HepG2 (cell line): ENCODE measurements around the gene STX5. TPM values are rescaled to one million over a fixed set of nuclear protein-coding genes. Genes with fewer than 3 reads are reported as not detected.

Experiments
- DNMT3B ChIP-seq: conservative IDR thresholded peaks from 2 replicates; pipeline ENCODE4 v1.6.1; 2016; ENCODE audit warnings: missing biosample characterization, control low read depth
- PITX1 ChIP-seq: sonication (generic); formaldehyde crosslinking; IDR thresholded peaks from 2 replicates; pipeline ENCODE4 v1.5.1; 2020; ENCODE audit warnings: mild to moderate bottlenecking, missing genetic modification reagents
- SP2 ChIP-seq: sonication (generic); formaldehyde crosslinking; IDR thresholded peaks from 2 replicates; pipeline ENCODE4 v1.5.1; 2020; ENCODE audit warnings: mild to moderate bottlenecking, missing genetic modification reagents
- ZNF274 ChIP-seq: sonication (generic); formaldehyde crosslinking; IDR thresholded peaks from 2 replicates; pipeline ENCODE4 v1.5.1; 2020; ENCODE audit warnings: mild to moderate bottlenecking, missing genetic modification reagents
- ZNF441 ChIP-seq: sonication (generic); formaldehyde crosslinking; IDR thresholded peaks from 2 replicates; pipeline ENCODE4 v1.7.0; 2021; ENCODE audit warnings: missing genetic modification reagents, borderline replicate concordance
- ZNF598 ChIP-seq: sonication (generic); formaldehyde crosslinking; IDR thresholded peaks from 2 replicates; pipeline ENCODE4 v1.5.1; 2020; ENCODE audit warnings: mild to moderate bottlenecking, missing genetic modification reagents, borderline replicate concordance
- ZNF670 ChIP-seq: sonication (generic); formaldehyde crosslinking; IDR thresholded peaks from 2 replicates; pipeline ENCODE4 v1.8.0; 2022; ENCODE audit warnings: mild to moderate bottlenecking, missing genetic modification reagents, borderline replicate concordance
- ZNF737 ChIP-seq: sonication (generic); formaldehyde crosslinking; IDR thresholded peaks from 2 replicates; pipeline ENCODE4 v1.5.0; 2020; ENCODE audit warnings: missing genetic modification reagents, mild to moderate bottlenecking, borderline replicate concordance
- ZNF839 ChIP-seq: sonication (generic); formaldehyde crosslinking; IDR thresholded peaks from 2 replicates; pipeline ENCODE4 v1.4.0; 2020; ENCODE audit warnings: missing genetic modification reagents, mild to moderate bottlenecking, borderline replicate concordance
- polyA plus RNA-seq, 8 experiments: library from polyadenylated mRNA; depleted of rRNA in 3 of 8; stranded (reverse) in 7 of 8; unstranded in 1 of 8; fragments of >200 nt; fragmentation: Illumina TruSeq in 4 of 8; extraction: Trizol in 4 of 8; gene quantifications; 2 replicates each; pipeline versions ENCODE4 v1.2.1 to v1.2.3, GENCODE V29; 2011 to 2016; ENCODE audit warnings: low read depth in 4 of 8, missing spikeins in 1 of 8, mixed read lengths in 1 of 8; ENCODE audit not compliant: insufficient read depth in 1 of 8
- total RNA-seq, 5 experiments: library from RNA; depleted of rRNA; stranded (reverse); fragments of >200 nt; fragmentation: Illumina TruSeq; extraction: Trizol; gene quantifications; 2 replicates each; pipeline ENCODE4 v1.2.3, GENCODE V29; 2016; ENCODE audit warnings: low read depth in 1 of 5
- TF ChIP-seq, protein P1 (sequence below): sonication (generic); formaldehyde crosslinking; IDR thresholded peaks from 2 replicates; pipeline ENCODE4 v1.5.0; 2020; ENCODE audit warnings: mild to moderate bottlenecking, missing genetic modification reagents
- TF ChIP-seq, protein P2 (sequence below): sonication (generic); formaldehyde crosslinking; IDR thresholded peaks from 2 replicates; pipeline ENCODE4 v1.4.0; 2020; ENCODE audit warnings: mild to moderate bottlenecking, missing genetic modification reagents, borderline replicate concordance
- TF ChIP-seq, protein P3 (sequence below): sonication (generic); formaldehyde crosslinking; IDR thresholded peaks from 2 replicates; pipeline ENCODE4 v1.5.1; 2020; ENCODE audit warnings: missing genetic modification reagents, mild to moderate bottlenecking, borderline replicate concordance
- TF ChIP-seq, protein P4 (sequence below): sonication (generic); formaldehyde crosslinking; IDR thresholded peaks from 2 replicates; pipeline ENCODE4 v1.8.0; 2023; ENCODE audit warnings: mild to moderate bottlenecking, missing genetic modification reagents

Gene STX5
- total and polyA plus RNA-seq, 2 of the 13 experiments (the other 11 are each of a cell fraction or from before 2014, with no cell fraction given), result 26.9 to 30.0 TPM

DNA sequence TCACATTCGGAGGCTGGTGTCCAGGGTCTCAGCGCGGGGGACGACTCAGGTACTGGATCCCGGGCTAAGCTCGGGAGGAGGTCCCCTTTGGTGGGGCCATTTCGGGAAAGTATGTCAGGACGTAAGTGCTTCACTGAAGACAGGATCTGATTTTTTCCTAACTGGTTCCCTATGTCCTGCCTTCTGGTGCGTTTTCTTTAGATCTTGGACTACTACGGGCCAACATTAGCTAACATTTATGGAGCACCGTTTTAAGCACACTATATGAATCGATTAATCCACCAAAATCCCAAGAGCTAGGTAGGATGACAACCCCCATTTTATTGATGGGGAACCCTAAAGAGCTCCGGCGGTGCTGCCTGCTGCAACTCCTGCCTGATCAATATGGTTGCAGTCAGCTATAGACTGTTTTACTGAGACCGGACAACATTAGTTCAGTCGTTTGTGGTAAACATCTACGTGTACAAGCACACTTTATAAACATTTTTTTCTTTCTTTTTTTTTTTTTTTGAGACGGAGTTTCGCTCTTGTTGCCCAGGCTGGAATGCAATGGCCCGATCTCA lies 24.6 kb upstream of the STX5 start (continued):
- TF ChIP-seq, protein P1, sequence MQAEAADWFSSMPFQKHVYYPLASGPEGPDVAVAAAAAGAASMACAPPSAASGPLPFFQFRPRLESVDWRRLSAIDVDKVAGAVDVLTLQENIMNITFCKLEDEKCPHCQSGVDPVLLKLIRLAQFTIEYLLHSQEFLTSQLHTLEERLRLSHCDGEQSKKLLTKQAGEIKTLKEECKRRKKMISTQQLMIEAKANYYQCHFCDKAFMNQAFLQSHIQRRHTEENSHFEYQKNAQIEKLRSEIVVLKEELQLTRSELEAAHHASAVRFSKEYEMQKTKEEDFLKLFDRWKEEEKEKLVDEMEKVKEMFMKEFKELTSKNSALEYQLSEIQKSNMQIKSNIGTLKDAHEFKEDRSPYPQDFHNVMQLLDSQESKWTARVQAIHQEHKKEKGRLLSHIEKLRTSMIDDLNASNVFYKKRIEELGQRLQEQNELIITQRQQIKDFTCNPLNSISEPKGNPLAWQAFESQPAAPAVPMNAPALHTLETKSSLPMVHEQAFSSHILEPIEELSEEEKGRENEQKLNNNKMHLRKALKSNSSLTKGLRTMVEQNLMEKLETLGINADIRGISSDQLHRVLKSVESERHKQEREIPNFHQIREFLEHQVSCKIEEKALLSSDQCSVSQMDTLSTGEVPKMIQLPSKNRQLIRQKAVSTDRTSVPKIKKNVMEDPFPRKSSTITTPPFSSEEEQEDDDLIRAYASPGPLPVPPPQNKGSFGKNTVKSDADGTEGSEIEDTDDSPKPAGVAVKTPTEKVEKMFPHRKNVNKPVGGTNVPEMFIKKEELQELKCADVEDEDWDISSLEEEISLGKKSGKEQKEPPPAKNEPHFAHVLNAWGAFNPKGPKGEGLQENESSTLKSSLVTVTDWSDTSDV (CRISPR knock-in tag), result no peak
- no peak for TF ChIP-seq DNMT3B (CRISPR knock-in tag)
- TF ChIP-seq, protein P2, sequence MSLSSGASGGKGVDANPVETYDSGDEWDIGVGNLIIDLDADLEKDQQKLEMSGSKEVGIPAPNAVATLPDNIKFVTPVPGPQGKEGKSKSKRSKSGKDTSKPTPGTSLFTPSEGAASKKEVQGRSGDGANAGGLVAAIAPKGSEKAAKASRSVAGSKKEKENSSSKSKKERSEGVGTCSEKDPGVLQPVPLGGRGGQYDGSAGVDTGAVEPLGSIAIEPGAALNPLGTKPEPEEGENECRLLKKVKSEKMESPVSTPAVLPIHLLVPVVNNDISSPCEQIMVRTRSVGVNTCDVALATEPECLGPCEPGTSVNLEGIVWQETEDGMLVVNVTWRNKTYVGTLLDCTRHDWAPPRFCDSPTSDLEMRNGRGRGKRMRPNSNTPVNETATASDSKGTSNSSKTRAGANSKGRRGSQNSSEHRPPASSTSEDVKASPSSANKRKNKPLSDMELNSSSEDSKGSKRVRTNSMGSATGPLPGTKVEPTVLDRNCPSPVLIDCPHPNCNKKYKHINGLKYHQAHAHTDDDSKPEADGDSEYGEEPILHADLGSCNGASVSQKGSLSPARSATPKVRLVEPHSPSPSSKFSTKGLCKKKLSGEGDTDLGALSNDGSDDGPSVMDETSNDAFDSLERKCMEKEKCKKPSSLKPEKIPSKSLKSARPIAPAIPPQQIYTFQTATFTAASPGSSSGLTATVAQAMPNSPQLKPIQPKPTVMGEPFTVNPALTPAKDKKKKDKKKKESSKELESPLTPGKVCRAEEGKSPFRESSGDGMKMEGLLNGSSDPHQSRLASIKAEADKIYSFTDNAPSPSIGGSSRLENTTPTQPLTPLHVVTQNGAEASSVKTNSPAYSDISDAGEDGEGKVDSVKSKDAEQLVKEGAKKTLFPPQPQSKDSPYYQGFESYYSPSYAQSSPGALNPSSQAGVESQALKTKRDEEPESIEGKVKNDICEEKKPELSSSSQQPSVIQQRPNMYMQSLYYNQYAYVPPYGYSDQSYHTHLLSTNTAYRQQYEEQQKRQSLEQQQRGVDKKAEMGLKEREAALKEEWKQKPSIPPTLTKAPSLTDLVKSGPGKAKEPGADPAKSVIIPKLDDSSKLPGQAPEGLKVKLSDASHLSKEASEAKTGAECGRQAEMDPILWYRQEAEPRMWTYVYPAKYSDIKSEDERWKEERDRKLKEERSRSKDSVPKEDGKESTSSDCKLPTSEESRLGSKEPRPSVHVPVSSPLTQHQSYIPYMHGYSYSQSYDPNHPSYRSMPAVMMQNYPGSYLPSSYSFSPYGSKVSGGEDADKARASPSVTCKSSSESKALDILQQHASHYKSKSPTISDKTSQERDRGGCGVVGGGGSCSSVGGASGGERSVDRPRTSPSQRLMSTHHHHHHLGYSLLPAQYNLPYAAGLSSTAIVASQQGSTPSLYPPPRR (CRISPR knock-in tag), result no peak
- TF ChIP-seq ZNF598 (CRISPR knock-in tag), result no peak; the same call in 1 of the 2 replicates
- TF ChIP-seq ZNF839 (CRISPR knock-in tag), result 0 out of 2 replicates have a peak, but pooled peaks have one; percentile 13
- no peak for TF ChIP-seq SP2 (CRISPR knock-in tag)
- TF ChIP-seq ZNF441 (CRISPR knock-in tag), result peak; percentile 54; the same call in 1 of the 2 replicates
- TF ChIP-seq, protein P3, sequence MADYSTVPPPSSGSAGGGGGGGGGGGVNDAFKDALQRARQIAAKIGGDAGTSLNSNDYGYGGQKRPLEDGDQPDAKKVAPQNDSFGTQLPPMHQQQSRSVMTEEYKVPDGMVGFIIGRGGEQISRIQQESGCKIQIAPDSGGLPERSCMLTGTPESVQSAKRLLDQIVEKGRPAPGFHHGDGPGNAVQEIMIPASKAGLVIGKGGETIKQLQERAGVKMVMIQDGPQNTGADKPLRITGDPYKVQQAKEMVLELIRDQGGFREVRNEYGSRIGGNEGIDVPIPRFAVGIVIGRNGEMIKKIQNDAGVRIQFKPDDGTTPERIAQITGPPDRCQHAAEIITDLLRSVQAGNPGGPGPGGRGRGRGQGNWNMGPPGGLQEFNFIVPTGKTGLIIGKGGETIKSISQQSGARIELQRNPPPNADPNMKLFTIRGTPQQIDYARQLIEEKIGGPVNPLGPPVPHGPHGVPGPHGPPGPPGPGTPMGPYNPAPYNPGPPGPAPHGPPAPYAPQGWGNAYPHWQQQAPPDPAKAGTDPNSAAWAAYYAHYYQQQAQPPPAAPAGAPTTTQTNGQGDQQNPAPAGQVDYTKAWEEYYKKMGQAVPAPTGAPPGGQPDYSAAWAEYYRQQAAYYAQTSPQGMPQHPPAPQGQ (CRISPR knock-in tag), result 0 out of 2 replicates have a peak, but pooled peaks have one; percentile 3
- TF ChIP-seq, protein P4, sequence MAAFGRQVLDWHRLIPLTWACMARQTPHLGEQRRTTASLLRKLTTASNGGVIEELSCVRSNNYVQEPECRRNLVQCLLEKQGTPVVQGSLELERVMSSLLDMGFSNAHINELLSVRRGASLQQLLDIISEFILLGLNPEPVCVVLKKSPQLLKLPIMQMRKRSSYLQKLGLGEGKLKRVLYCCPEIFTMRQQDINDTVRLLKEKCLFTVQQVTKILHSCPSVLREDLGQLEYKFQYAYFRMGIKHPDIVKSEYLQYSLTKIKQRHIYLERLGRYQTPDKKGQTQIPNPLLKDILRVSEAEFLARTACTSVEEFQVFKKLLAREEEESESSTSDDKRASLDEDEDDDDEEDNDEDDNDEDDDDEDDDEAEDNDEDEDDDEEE (CRISPR knock-in tag), result 0 out of 2 replicates have a peak, but pooled peaks have one; percentile 67
- TF ChIP-seq PITX1, result no peak
- peak; percentile 15; the same call in 1 of the 2 replicates for TF ChIP-seq ZNF737
- TF ChIP-seq ZNF670 (CRISPR knock-in tag), result 0 out of 2 replicates have a peak, but pooled peaks have one; percentile 15
- peak; percentile 1; the same call in 1 of the 2 replicates for TF ChIP-seq ZNF274 (CRISPR knock-in tag)
